Neuronal stem cell (in vitro differentiated cells): ENCODE measurements around the gene PDZK1.

ENCODE experiments used
- DNase-seq: peaks from one replicate; pipeline ENCODE4 v3.0.0-alpha.2; 2013; ENCODE audit warnings: low spot score
- H2AFZ ChIP-seq: one replicate; pipeline ENCODE4 v1.6.1; 2013; ENCODE audit warnings: mild to moderate bottlenecking, low read length, inconsistent platforms
- H2AK5ac ChIP-seq: 2 replicates; pipeline ENCODE4 v1.6.1; 2013; ENCODE audit warnings: low read depth, mild to moderate bottlenecking, inconsistent platforms, low read length, moderate library complexity, mixed read lengths
- H2BK120ac ChIP-seq: 2 replicates; pipeline ENCODE4 v1.6.1; 2013; ENCODE audit warnings: low read depth, mild to moderate bottlenecking, inconsistent platforms, low read length, moderate library complexity, mixed read lengths
- H2BK12ac ChIP-seq: one replicate; pipeline ENCODE4 v1.6.1; 2013; ENCODE audit warnings: low read length, inconsistent platforms
- H2BK15ac ChIP-seq: 2 replicates; pipeline ENCODE4 v1.6.1; 2013; ENCODE audit warnings: mild to moderate bottlenecking, low read length, inconsistent platforms, mixed read lengths
- H2BK5ac ChIP-seq: one replicate; pipeline ENCODE4 v1.6.1; 2013; ENCODE audit warnings: inconsistent platforms, mild to moderate bottlenecking, low read length, moderate library complexity
- H3K14ac ChIP-seq: one replicate; pipeline ENCODE4 v1.6.1; 2013; ENCODE audit warnings: low read length, inconsistent platforms
- H3K18ac ChIP-seq: 2 replicates; pipeline ENCODE4 v1.6.1; 2013; ENCODE audit warnings: low read length, inconsistent platforms
- H3K23ac ChIP-seq: 2 replicates; pipeline ENCODE4 v1.6.1; 2013; ENCODE audit warnings: low read depth, mild to moderate bottlenecking, mixed read lengths, low read length, inconsistent platforms; ENCODE audit not compliant: poor library complexity
- H3K27ac ChIP-seq: replicated peaks from 3 replicates; pipeline ENCODE4 v1.5.1; 2013; ENCODE audit warnings: low read length, inconsistent platforms
- H3K27me3 ChIP-seq, 3 experiments: 2 replicates each; pipeline ENCODE4 v1.6.1; 2013; ENCODE audit warnings: low read length in 3 of 3, mild to moderate bottlenecking in 2 of 3, inconsistent platforms in 1 of 3, low read depth in 1 of 3, mixed read lengths in 1 of 3, moderate library complexity in 1 of 3; ENCODE audit not compliant: control insufficient read depth in 3 of 3, insufficient read depth in 3 of 3
- H3K36me3 ChIP-seq, 2 donors: replicated peaks in 1 of 2; 2 replicates each; pipeline ENCODE4 v1.6.1; 2013; ENCODE audit warnings: low read length in 2 of 2; ENCODE audit not compliant: control insufficient read depth in 2 of 2, insufficient read depth in 2 of 2
- H3K4ac ChIP-seq: 2 replicates; pipeline ENCODE4 v1.6.1; 2013; ENCODE audit warnings: inconsistent platforms, mild to moderate bottlenecking, low read length, moderate library complexity
- H3K4me1 ChIP-seq, 2 donors: 1 replicate in 1 of 2; 2 replicates in 1 of 2; pipeline ENCODE4 v1.6.1; 2013; ENCODE audit warnings: low read length in 2 of 2, low read depth in 1 of 2; ENCODE audit not compliant: control insufficient read depth in 2 of 2, insufficient read depth in 1 of 2
- H3K4me2 ChIP-seq: one replicate; pipeline ENCODE4 v1.6.1; 2013; ENCODE audit warnings: mild to moderate bottlenecking, low read length, inconsistent platforms; ENCODE audit not compliant: insufficient read depth, poor library complexity, severe bottlenecking
- H3K4me3 ChIP-seq, 2 donors: 2 replicates each; pipeline ENCODE4 v1.5.1; 2013; ENCODE audit warnings: low read length in 2 of 2, mild to moderate bottlenecking in 2 of 2, inconsistent platforms in 1 of 2, moderate library complexity in 1 of 2
- H3K79me1 ChIP-seq: one replicate; pipeline ENCODE4 v1.6.1; 2013; ENCODE audit warnings: low read depth, mild to moderate bottlenecking, inconsistent platforms, low read length, moderate library complexity
- H3K9ac ChIP-seq: one replicate; pipeline ENCODE4 v1.6.1; 2013; ENCODE audit warnings: mild to moderate bottlenecking, low read depth, low read length, inconsistent platforms; ENCODE audit not compliant: poor library complexity
- H3K9me3 ChIP-seq, 2 donors: replicated peaks in 1 of 2; 2 replicates each; pipeline versions ENCODE3 to v1.6.1; 2013; ENCODE audit warnings: low read length in 2 of 2, mild to moderate bottlenecking in 2 of 2, inconsistent platforms in 1 of 2, low read depth in 1 of 2, mixed read lengths in 1 of 2, moderate library complexity in 1 of 2; ENCODE audit not compliant: control insufficient read depth in 2 of 2, insufficient read depth in 1 of 2
- H4K8ac ChIP-seq: one replicate; pipeline ENCODE4 v1.6.1; 2013; ENCODE audit warnings: low read depth, mild to moderate bottlenecking, inconsistent platforms, low read length, moderate library complexity
- H4K91ac ChIP-seq: one replicate; pipeline ENCODE4 v1.6.1; 2013; ENCODE audit warnings: low read length, low read depth, mild to moderate bottlenecking, inconsistent platforms; ENCODE audit not compliant: poor library complexity
- WGBS, 2 donors: extraction: QIAGEN DNeasy Blood & Tissue Kit; methylation state at CpG; one replicate each; pipeline ENCODE4 v1.1.7; 2013; ENCODE audit warnings: missing lambda C conversion rate in 2 of 2, mixed read lengths in 1 of 2; ENCODE audit not compliant: insufficient read length in 2 of 2, insufficient replicate concordance in 1 of 2; ENCODE audit errors: extremely low coverage in 2 of 2; 5-methylcytosine and 5-hydroxymethylcytosine counted together

The PDZK1 gene

GRCh38 chr1:145708063-145708462 is 895 bp upstream of the PDZK1 start:
- H3K18ac ChIP-seq: no peak overlapping the region
- WGBS, 2 donors: no CpG with 5 or more reads among the region's 7 CpGs
- no peak overlapping the region for H3K9ac ChIP-seq
- H4K8ac ChIP-seq: no peak overlapping the region
- H3K27ac ChIP-seq: no peak overlapping the region
- H3K14ac ChIP-seq: no peak overlapping the region
- H3K79me1 ChIP-seq: no peaks in the 10 kb centered on the region
- H3K4me2 ChIP-seq: no peak overlapping the region
- no peaks in the 10 kb centered on the region for H3K9me3 ChIP-seq
- no peak for DNase-seq
- no peak overlapping the region for H2BK5ac ChIP-seq
- no peak overlapping the region for H2BK12ac ChIP-seq
- no peak overlapping the region for H2BK15ac ChIP-seq
- no peak overlapping the region for H3K4me3 ChIP-seq
- peak overlapping the region; percentile 32 for H2AFZ ChIP-seq
- H3K23ac ChIP-seq: no peak overlapping the region
- no peak overlapping the region for H4K91ac ChIP-seq
- H3K4ac ChIP-seq: no peak overlapping the region
- peaks cover 7 to 9% of the 10 kb centered on the region in 2 donors for H3K4me1 ChIP-seq
- peaks cover 0 to 14% (median 0%) of the 10 kb centered on the region in 3 experiments for H3K27me3 ChIP-seq
- H2AK5ac ChIP-seq: no peak overlapping the region
- H3K36me3 ChIP-seq: no peaks in the 10 kb centered on the region
- no peak overlapping the region for H2BK120ac ChIP-seq

GRCh38 chr1:145706086-145706664 is 993 bp downstream of the PDZK1 start:
- Histone ChIP-seq H3K4ac (no peak overlapping the region), H4K8ac (no peak overlapping the region), H3K79me1 (no peaks in the 10 kb centered on the region), H2BK120ac (no peak overlapping the region), H2AK5ac (no peak overlapping the region), H3K4me3 (no peak overlapping the region), H2AFZ (no peak overlapping the region), H3K9ac (no peak overlapping the region), H4K91ac (no peak overlapping the region), H2BK5ac (no peak overlapping the region), H3K36me3 (no peaks in the 10 kb centered on the region), H3K9me3 (no peaks in the 10 kb centered on the region), H3K4me1 (peaks cover 7 to 9% of the 10 kb centered on the region in 2 donors), H2BK15ac (no peak overlapping the region), H3K18ac (no peak overlapping the region), H3K14ac (no peak overlapping the region), H2BK12ac (no peak overlapping the region), H3K23ac (no peak overlapping the region), H3K27me3 (peaks cover 0 to 14% (median 0%) of the 10 kb centered on the region in 3 experiments), H3K27ac (no peak overlapping the region), H3K4me2 (no peak overlapping the region)
- DNase-seq: no peak
- no CpG with 5 or more reads among the region's 2 CpGs for WGBS, 2 donors

- Histone ChIP-seq H3K4me3 (no peak overlapping the region), H3K27me3 (peaks cover 0 to 14% (median 0%) of the 10 kb centered on the region in 3 experiments), H2BK15ac (no peak overlapping the region), H3K4me1 (peaks cover 7 to 9% of the 10 kb centered on the region in 2 donors), H3K27ac (no peak overlapping the region), H2AK5ac (no peak overlapping the region), H3K23ac (no peak overlapping the region), H2AFZ (no peak overlapping the region), H3K18ac (no peak overlapping the region), H3K79me1 (no peaks in the 10 kb centered on the region), H3K9me3 (no peaks in the 10 kb centered on the region), H2BK120ac (no peak overlapping the region), H3K14ac (no peak overlapping the region), H4K8ac (no peak overlapping the region), H3K9ac (no peak overlapping the region), H3K36me3 (no peaks in the 10 kb centered on the region), H2BK5ac (no peak overlapping the region), H3K4me2 (no peak overlapping the region), H2BK12ac (no peak overlapping the region), H3K4ac (no peak overlapping the region), H4K91ac (no peak overlapping the region)
- no peak for DNase-seq
- WGBS, 2 donors: no CpG with 5 or more reads among the region's 7 CpGs
Observed at GRCh38 chr1:145705622-145706021, 1.5 kb downstream of the PDZK1 start.

- Histone ChIP-seq H4K91ac (no peak overlapping the region), H3K27ac (no peak overlapping the region), H3K9ac (no peak overlapping the region), H3K27me3 (peaks cover 0 to 15% (median 0%) of the 10 kb centered on the region in 3 experiments), H3K23ac (no peak overlapping the region), H3K4me2 (no peak overlapping the region), H2BK15ac (no peak overlapping the region), H3K18ac (no peak overlapping the region), H2AFZ (no peak overlapping the region), H4K8ac (no peak overlapping the region), H2BK120ac (no peak overlapping the region), H3K4ac (no peak overlapping the region), H3K36me3 (no peaks in the 10 kb centered on the region), H3K4me1 (peaks cover 4 to 6% of the 10 kb centered on the region in 2 donors), H3K9me3 (no peaks in the 10 kb centered on the region), H3K14ac (no peak overlapping the region), H2BK12ac (no peak overlapping the region), H2AK5ac (no peak overlapping the region), H3K4me3 (no peak overlapping the region), H3K79me1 (no peaks in the 10 kb centered on the region), H2BK5ac (no peak overlapping the region)
- WGBS, 2 donors: no CpG with 5 or more reads among the region's 7 CpGs
- DNase-seq: no peak
Observed at GRCh38 chr1:145702826-145703225, 4.3 kb downstream of the PDZK1 start.
